HS-27A (cell line): Measurements from ENCODE around the gene SSTR5.
"Not testable (repeated sequence)": the region's sequence is repeated elsewhere in the genome, so short reads cannot be mapped to it uniquely, and the experiment has no call there.

Experiments used
- DNase-seq: peaks from one replicate; pipeline ENCODE4 v3.0.0-alpha.2; 2012; ENCODE audit warnings: low read depth, missing footprints

Gene SSTR5

GRCh38 chr16:1090620-1091587, 18.4 kb downstream of the SSTR5 start:
- no peak for DNase-seq

- DNase-seq, result no peak
Observed at GRCh38 chr16:1091992-1092552, 19.5 kb downstream of the SSTR5 start.

GRCh38 chr16:1092685-1093283, 20.2 kb downstream of the SSTR5 start:
- DNase-seq, result not testable (repeated sequence)

- DNase-seq, result no peak
Observed at GRCh38 chr16:1093284-1094123, 21.0 kb downstream of the SSTR5 start.

GRCh38 chr16:1094124-1094479, 21.6 kb downstream of the SSTR5 start:
- DNase-seq, result no peak

GRCh38 chr16:1094601-1095449, 22.3 kb downstream of the SSTR5 start:
- DNase-seq, result no peak

- DNase-seq, result no peak
Observed at GRCh38 chr16:1095450-1096168, 23.1 kb downstream of the SSTR5 start.

GRCh38 chr16:1096169-1097082, 23.9 kb downstream of the SSTR5 start, which contains the start of gene C1QTNF8:
TSS of gene C1QTNF8 (minus strand) at chr16:1096244. CDS start at chr16:1094922, 1,322 bp downstream.
- no peak for DNase-seq

- no peak for DNase-seq
Observed at GRCh38 chr16:1097156-1097555, 24.6 kb downstream of the SSTR5 start.

GRCh38 chr16:1097800-1098199, 25.3 kb downstream of the SSTR5 start:
- no peak for DNase-seq

GRCh38 chr16:1098266-1098991, 25.9 kb downstream of the SSTR5 start:
- DNase-seq, result no peak

GRCh38 chr16:1099189-1100083, 26.9 kb downstream of the SSTR5 start:
- DNase-seq, result no peak

GRCh38 chr16:1100084-1100800, 27.7 kb downstream of the SSTR5 start:
- DNase-seq, result no peak

GRCh38 chr16:1101133-1101532, 28.6 kb downstream of the SSTR5 start:
- DNase-seq, result no peak

- no peak for DNase-seq
Observed at GRCh38 chr16:1101573-1102332, 29.2 kb downstream of the SSTR5 start.

GRCh38 chr16:1102333-1102700, 29.8 kb downstream of the SSTR5 start:
- DNase-seq, result no peak
